HEK293 (cell line): ENCODE results near the gene DTNA.

Experiments used
- CTCF ChIP-seq: fragments of 450-650 bp; formaldehyde crosslinking; IDR thresholded peaks from 2 replicates; pipeline ENCODE4 v1.5.1; 2016; ENCODE audit warnings: missing biosample characterization, missing genetic modification characterization
- YY1 ChIP-seq: fragments of 450-650 bp; formaldehyde crosslinking; IDR thresholded peaks from 2 replicates; pipeline ENCODE4 v1.5.1; 2018; ENCODE audit warnings: missing biosample characterization, missing genetic modification characterization
- ZBTB49 ChIP-seq: fragments of 450-650 bp; formaldehyde crosslinking; IDR thresholded peaks from 2 replicates; pipeline ENCODE4 v1.5.1; 2016; ENCODE audit warnings: missing biosample characterization, missing genetic modification characterization, low read depth
- ZNF114 ChIP-seq: fragments of 450-650 bp; formaldehyde crosslinking; IDR thresholded peaks from 2 replicates; pipeline ENCODE4 v1.5.0; 2017; ENCODE audit warnings: missing biosample characterization, missing genetic modification characterization
- ZNF398 ChIP-seq: fragments of 450-650 bp; formaldehyde crosslinking; IDR thresholded peaks from 2 replicates; pipeline ENCODE4 v1.5.1; 2017; ENCODE audit warnings: missing biosample characterization, missing genetic modification characterization
- ZNF513 ChIP-seq: fragments of 450-650 bp; IDR thresholded peaks from 2 replicates; pipeline ENCODE4 v1.5.1; 2018; ENCODE audit warnings: missing biosample characterization, missing genetic modification characterization
- ZNF830 ChIP-seq: fragments of 450-650 bp; IDR thresholded peaks from 2 replicates; pipeline ENCODE4 v1.5.0; 2018; ENCODE audit warnings: missing biosample characterization, missing genetic modification characterization, low read depth, mild to moderate bottlenecking, moderate library complexity

- TF ChIP-seq CTCF (tag by site-specific recombination): no peak
- no peak for TF ChIP-seq YY1 (tag by site-specific recombination)
- TF ChIP-seq ZNF513: no peak
- no peak for TF ChIP-seq ZNF398
- no peak for TF ChIP-seq ZNF114 (tag by site-specific recombination)
- TF ChIP-seq ZNF830: no peak
- TF ChIP-seq ZBTB49 (tag by site-specific recombination): no peak
Observed at GRCh38 chr18:34771958-34772357, 61.9 kb downstream of the DTNA start.
